Karpas-422 (cell line): ENCODE measurements around the gene PPCDC. TPM values are rescaled to one million over a fixed set of nuclear protein-coding genes. Genes with fewer than 3 reads are reported as not detected.

Experiments
- DNase-seq: peaks from one replicate; pipeline ENCODE4 v3.0.0-alpha.2; 2015
- H2AFZ ChIP-seq: fragments of 200-600 bp; sonication (generic); 2 replicates; pipeline ENCODE4 v1.6.1; 2014; ENCODE audit warnings: antibody characterized with exemption, low read length, mixed read lengths
- H3K27ac ChIP-seq: fragments of 200-600 bp; sonication (generic); 2 replicates; pipeline ENCODE4 v1.5.1; 2014; ENCODE audit warnings: mild to moderate bottlenecking, low read length, moderate library complexity
- H3K27me3 ChIP-seq: fragments of 200-600 bp; sonication (generic); 2 replicates; pipeline ENCODE4 v1.6.1; 2014; ENCODE audit warnings: low read length, mixed read lengths
- H3K36me3 ChIP-seq: fragments of 200-600 bp; sonication (generic); 2 replicates; pipeline ENCODE4 v1.6.1; 2014; ENCODE audit warnings: low read length, mixed read lengths; ENCODE audit not compliant: insufficient read depth
- H3K4me1 ChIP-seq: fragments of 200-600 bp; sonication (generic); 2 replicates; pipeline ENCODE4 v1.6.1; 2014; ENCODE audit warnings: mild to moderate bottlenecking, low read length, mixed read lengths
- H3K4me2 ChIP-seq: fragments of 200-600 bp; sonication (generic); 2 replicates; pipeline ENCODE4 v1.6.1; 2014; ENCODE audit warnings: low read length, low read depth, mild to moderate bottlenecking; ENCODE audit not compliant: poor library complexity, severe bottlenecking
- H3K4me3 ChIP-seq: fragments of 200-600 bp; sonication (generic); 2 replicates; pipeline ENCODE4 v1.5.1; 2014; ENCODE audit warnings: mild to moderate bottlenecking, antibody characterized with exemption, low read length, mixed read lengths
- H3K79me2 ChIP-seq: fragments of 200-600 bp; sonication (generic); 2 replicates; pipeline ENCODE4 v1.6.1; 2014; ENCODE audit warnings: mild to moderate bottlenecking, low read length, mixed read lengths
- H3K9ac ChIP-seq: fragments of 200-600 bp; sonication (generic); 2 replicates; pipeline ENCODE4 v1.6.0; 2014; ENCODE audit warnings: low read length
- H3K9me2 ChIP-seq: fragments of 200-600 bp; sonication (generic), shearing (Covaris generic); replicated peaks from 2 replicates; pipeline ENCODE4 v1.6.0; 2014; ENCODE audit warnings: mild to moderate bottlenecking, low read length, moderate library complexity; ENCODE audit not compliant: insufficient read depth
- H3K9me3 ChIP-seq: fragments of 300-700, 200-600 bp; sonication (generic); 2 replicates; pipeline ENCODE4 v1.6.1; 2014; ENCODE audit warnings: low read length, mixed read lengths
- H4K20me1 ChIP-seq: fragments of 200-600 bp; sonication (generic); 2 replicates; pipeline ENCODE4 v1.6.1; 2014; ENCODE audit warnings: mild to moderate bottlenecking, antibody characterized with exemption, low read length, low read depth; ENCODE audit not compliant: insufficient read depth
- total RNA-seq: library from RNA; depleted of rRNA; stranded (reverse); fragments of >200 nt; shearing (Covaris generic); gene quantifications from 2 replicates; pipeline ENCODE4 v1.2.3, GENCODE V29; 2014; ENCODE audit warnings: low replicate concordance

PPCDC gene
- total RNA-seq, 1 experiment from 2014 or later: 19.3 TPM

GRCh38 chr15:75038231-75038630, 14.8 kb downstream of the PPCDC start:
- no peak for DNase-seq
- Histone ChIP-seq H4K20me1 (peaks cover 61% of the 10 kb centered on the region), H2AFZ (no peak overlapping the region), H3K27me3 (no peaks in the 10 kb centered on the region), H3K36me3 (no peaks in the 10 kb centered on the region), H3K9me3 (no peaks in the 10 kb centered on the region), H3K9ac (no peak overlapping the region), H3K4me1 (peaks cover 12% of the 10 kb centered on the region), H3K27ac (no peak overlapping the region), H3K79me2 (no peaks in the 10 kb centered on the region), H3K9me2 (no peaks in the 10 kb centered on the region), H3K4me2 (no peak overlapping the region), H3K4me3 (no peak overlapping the region)

GRCh38 chr15:75042730-75043508, 19.5 kb downstream of the PPCDC start:
- H3K36me3 ChIP-seq: peaks cover 9% of the 10 kb centered on the region; the same call in 1 of the 2 replicates
- no peaks in the 10 kb centered on the region for H3K9me3 ChIP-seq
- H3K27ac ChIP-seq: peak overlapping the region; percentile 65
- peaks cover 43% of the 10 kb centered on the region for H3K4me1 ChIP-seq
- H2AFZ ChIP-seq: no peak overlapping the region
- no peaks in the 10 kb centered on the region for H3K79me2 ChIP-seq
- H3K9me2 ChIP-seq: no peaks in the 10 kb centered on the region
- no peak overlapping the region for H3K4me3 ChIP-seq
- H3K4me2 ChIP-seq: peak overlapping the region; percentile 48
- peak overlapping the region; percentile 31; the same call in 1 of the 2 replicates for H3K9ac ChIP-seq
- peaks cover 78% of the 10 kb centered on the region for H4K20me1 ChIP-seq
- DNase-seq: peak; percentile 97
- no peaks in the 10 kb centered on the region for H3K27me3 ChIP-seq

- peak overlapping the region; percentile 31; the same call in 1 of the 2 replicates for H3K9ac ChIP-seq
- H2AFZ ChIP-seq: no peak overlapping the region
- no peak overlapping the region for H3K4me3 ChIP-seq
- H3K9me3 ChIP-seq: no peaks in the 10 kb centered on the region
- H4K20me1 ChIP-seq: peaks cover 80% of the 10 kb centered on the region
- no peaks in the 10 kb centered on the region for H3K27me3 ChIP-seq
- H3K36me3 ChIP-seq: peaks cover 9% of the 10 kb centered on the region; the same call in 1 of the 2 replicates
- peaks cover 43% of the 10 kb centered on the region for H3K4me1 ChIP-seq
- peak; percentile 46 for DNase-seq
- no peaks in the 10 kb centered on the region for H3K9me2 ChIP-seq
- H3K79me2 ChIP-seq: no peaks in the 10 kb centered on the region
- peak overlapping the region; percentile 65 for H3K27ac ChIP-seq
- H3K4me2 ChIP-seq: peak overlapping the region; percentile 48
Observed at GRCh38 chr15:75043509-75044257, 20.3 kb downstream of the PPCDC start.

GRCh38 chr15:75044258-75044878, 21.0 kb downstream of the PPCDC start:
- Histone ChIP-seq H3K4me3 (no peak overlapping the region), H3K79me2 (no peaks in the 10 kb centered on the region), H4K20me1 (peaks cover 82% of the 10 kb centered on the region), H3K36me3 (peaks cover 11% of the 10 kb centered on the region; the same call in 1 of the 2 replicates), H3K27me3 (no peaks in the 10 kb centered on the region), H3K9me3 (no peaks in the 10 kb centered on the region), H3K27ac (no peak overlapping the region), H3K4me1 (peaks cover 43% of the 10 kb centered on the region), H3K9me2 (no peaks in the 10 kb centered on the region), H3K4me2 (no peak overlapping the region), H2AFZ (no peak overlapping the region), H3K9ac (no peak overlapping the region)
- no peak for DNase-seq

GRCh38 chr15:75045332-75046015, 22.1 kb downstream of the PPCDC start:
- Histone ChIP-seq H3K9me3 (no peaks in the 10 kb centered on the region), H3K27me3 (no peaks in the 10 kb centered on the region), H3K79me2 (no peaks in the 10 kb centered on the region), H3K4me3 (no peak overlapping the region), H3K27ac (no peak overlapping the region), H3K9me2 (no peaks in the 10 kb centered on the region), H3K4me1 (peaks cover 43% of the 10 kb centered on the region), H4K20me1 (peaks cover 86% of the 10 kb centered on the region), H3K4me2 (no peak overlapping the region), H2AFZ (no peak overlapping the region), H3K36me3 (peaks cover 13% of the 10 kb centered on the region; the same call in 1 of the 2 replicates), H3K9ac (no peak overlapping the region)
- DNase-seq: no peak

- Histone ChIP-seq H3K36me3 (peaks cover 13% of the 10 kb centered on the region; the same call in 1 of the 2 replicates), H3K9me3 (no peaks in the 10 kb centered on the region), H3K27ac (no peak overlapping the region), H3K4me3 (no peak overlapping the region), H3K79me2 (no peaks in the 10 kb centered on the region), H3K9me2 (no peaks in the 10 kb centered on the region), H3K9ac (no peak overlapping the region), H2AFZ (no peak overlapping the region), H4K20me1 (peaks cover 70% of the 10 kb centered on the region), H3K4me2 (no peak overlapping the region), H3K27me3 (no peaks in the 10 kb centered on the region), H3K4me1 (peaks cover 30% of the 10 kb centered on the region)
- DNase-seq: no peak
Observed at GRCh38 chr15:75048394-75048793, 25.0 kb downstream of the PPCDC start.

GRCh38 chr15:75049392-75049791, 26.0 kb downstream of the PPCDC start:
- H3K36me3 ChIP-seq: peaks cover 11% of the 10 kb centered on the region; the same call in 1 of the 2 replicates
- no peaks in the 10 kb centered on the region for H3K9me3 ChIP-seq
- H3K4me3 ChIP-seq: no peak overlapping the region
- no peak overlapping the region for H2AFZ ChIP-seq
- H3K4me2 ChIP-seq: no peak overlapping the region
- peaks cover 60% of the 10 kb centered on the region for H4K20me1 ChIP-seq
- H3K79me2 ChIP-seq: no peaks in the 10 kb centered on the region
- H3K9me2 ChIP-seq: no peaks in the 10 kb centered on the region
- no peak overlapping the region for H3K9ac ChIP-seq
- DNase-seq: no peak
- H3K27ac ChIP-seq: no peak overlapping the region
- H3K27me3 ChIP-seq: no peaks in the 10 kb centered on the region
- peaks cover 22% of the 10 kb centered on the region for H3K4me1 ChIP-seq
